ENCODE results near the gene CACNA2D1. TPM values are rescaled to one million over a fixed set of nuclear protein-coding genes. Genes with fewer than 3 reads are reported as not detected.

Gene CACNA2D1
- total RNA-seq, 3 donors from 2014 or later (not counting 1 experiment from before 2014, with no cell fraction given) = not detected

- ATAC-seq (no peak), DNase-seq (no peak)
- Mint-ChIP-seq H3K27me3 (ENCODE audit: low read depth in 2 of 2) (no peaks in the 10 kb centered on the region), H3K9me3 (peaks cover 0 to 2% of the 10 kb centered on the region in 2 donors), H3K27ac (no peak overlapping the region), H3K4me3 (no peak overlapping the region), H3K4me1 (no peaks in the 10 kb centered on the region), H3K36me3 (no peaks in the 10 kb centered on the region)
- Histone ChIP-seq H3K27me3 (ENCODE audit: control insufficient read depth, insufficient read depth, low read length) (no peaks in the 10 kb centered on the region), H3K4me1 (ENCODE audit: control insufficient read depth, insufficient read depth, low read length) (no peaks in the 10 kb centered on the region), H3K4me3 (ENCODE audit: low read length) (no peak overlapping the region), H3K27ac (ENCODE audit: low read length) (no peak overlapping the region), H3K9me3 (ENCODE audit: control insufficient read depth, insufficient read depth, low read length) (no peaks in the 10 kb centered on the region), H3K36me3 (ENCODE audit: control insufficient read depth, insufficient read depth, low read length) (no peaks in the 10 kb centered on the region)
- TF ChIP-seq CTCF (IDR thresholded peaks at IDR 0.05) = no peak
- 86% methylated on average over 2 of the region's 5 CpGs for WGBS (ENCODE audit: insufficient coverage)
- intact Hi-C loops (cut with micrococcal nuclease) = no loop called here
These were observed 20.1 kb downstream of the CACNA2D1 start for GRCh38 chr7:82423446-82423845.

- intact Hi-C loops (cut with micrococcal nuclease) = no loop called here
- Histone ChIP-seq H3K4me3 (ENCODE audit: low read length) (no peak overlapping the region), H3K9me3 (ENCODE audit: control insufficient read depth, insufficient read depth, low read length) (no peaks in the 10 kb centered on the region), H3K4me1 (ENCODE audit: control insufficient read depth, insufficient read depth, low read length) (no peaks in the 10 kb centered on the region), H3K36me3 (ENCODE audit: control insufficient read depth, insufficient read depth, low read length) (no peaks in the 10 kb centered on the region), H3K27me3 (ENCODE audit: control insufficient read depth, insufficient read depth, low read length) (no peaks in the 10 kb centered on the region), H3K27ac (ENCODE audit: low read length) (no peak overlapping the region)
- no peak for TF ChIP-seq CTCF (IDR thresholded peaks at IDR 0.05)
- no peak overlapping the region for H3K4me3 Mint-ChIP-seq
- no peaks in the 10 kb centered on the region for H3K36me3 Mint-ChIP-seq
- no peak overlapping the region for H3K27ac Mint-ChIP-seq
- H3K9me3 Mint-ChIP-seq = peaks cover 5 to 6% of the 10 kb centered on the region in 2 donors
- H3K27me3 Mint-ChIP-seq (ENCODE audit: low read depth in 2 of 2) = no peaks in the 10 kb centered on the region
- WGBS (ENCODE audit: insufficient coverage) = 100% methylated on average over 1 of the region's 1 CpG
- H3K4me1 Mint-ChIP-seq = no peaks in the 10 kb centered on the region
- ATAC-seq = no peak
- DNase-seq = no peak
These were observed 24.4 kb downstream of the CACNA2D1 start for GRCh38 chr7:82419200-82419599.

GRCh38 chr7:82417898-82418297, 25.7 kb downstream of the CACNA2D1 start:
- no peak for ATAC-seq
- no peak overlapping the region for H3K27ac Mint-ChIP-seq
- no peak overlapping the region for H3K4me3 ChIP-seq (ENCODE audit: low read length)
- H3K4me1 ChIP-seq (ENCODE audit: control insufficient read depth, insufficient read depth, low read length) = no peaks in the 10 kb centered on the region
- no peaks in the 10 kb centered on the region for H3K4me1 Mint-ChIP-seq
- H3K27me3 Mint-ChIP-seq (ENCODE audit: low read depth in 2 of 2) = no peaks in the 10 kb centered on the region
- no peak for TF ChIP-seq CTCF (IDR thresholded peaks at IDR 0.05)
- no peaks in the 10 kb centered on the region for H3K9me3 ChIP-seq (ENCODE audit: control insufficient read depth, insufficient read depth, low read length)
- H3K36me3 Mint-ChIP-seq = no peaks in the 10 kb centered on the region
- no peak overlapping the region for H3K27ac ChIP-seq (ENCODE audit: low read length)
- no peaks in the 10 kb centered on the region for H3K27me3 ChIP-seq (ENCODE audit: control insufficient read depth, insufficient read depth, low read length)
- no peak overlapping the region for H3K4me3 Mint-ChIP-seq
- no peaks in the 10 kb centered on the region for H3K36me3 ChIP-seq (ENCODE audit: control insufficient read depth, insufficient read depth, low read length)
- intact Hi-C loops (cut with micrococcal nuclease) = no loop called here
- DNase-seq = no peak
- peaks cover 5 to 6% of the 10 kb centered on the region in 2 donors for H3K9me3 Mint-ChIP-seq
- no CpG with 5 or more reads among the region's 1 CpG for WGBS (ENCODE audit: insufficient coverage)

GRCh38 chr7:82416402-82416801, 27.2 kb downstream of the CACNA2D1 start:
- intact Hi-C loops (cut with micrococcal nuclease) = no loop called here
- H3K4me3 Mint-ChIP-seq = no peak overlapping the region
- H3K4me1 ChIP-seq (ENCODE audit: control insufficient read depth, insufficient read depth, low read length) = no peaks in the 10 kb centered on the region
- TF ChIP-seq CTCF (IDR thresholded peaks at IDR 0.05) = no peak
- H3K9me3 Mint-ChIP-seq = peaks cover 6 to 7% of the 10 kb centered on the region in 2 donors
- no peaks in the 10 kb centered on the region for H3K36me3 ChIP-seq (ENCODE audit: control insufficient read depth, insufficient read depth, low read length)
- WGBS (ENCODE audit: insufficient coverage) = 100% methylated on average over 1 of the region's 1 CpG
- H3K4me1 Mint-ChIP-seq = no peaks in the 10 kb centered on the region
- H3K27me3 Mint-ChIP-seq (ENCODE audit: low read depth in 2 of 2) = no peaks in the 10 kb centered on the region
- no peaks in the 10 kb centered on the region for H3K36me3 Mint-ChIP-seq
- H3K27ac ChIP-seq (ENCODE audit: low read length) = no peak overlapping the region
- DNase-seq (no peak), ATAC-seq (no peak)
- H3K9me3 ChIP-seq (ENCODE audit: control insufficient read depth, insufficient read depth, low read length) = no peaks in the 10 kb centered on the region
- H3K4me3 ChIP-seq (ENCODE audit: low read length) = no peak overlapping the region
- H3K27ac Mint-ChIP-seq = no peak overlapping the region
- H3K27me3 ChIP-seq (ENCODE audit: control insufficient read depth, insufficient read depth, low read length) = no peaks in the 10 kb centered on the region
